Activated T-helper 17 cell treated with anti-CD3 and anti-CD28 coated beads, Interleukin-2, amount 50 U/mL, for 72 hours (primary cell): Measurements from ENCODE around the gene FAM193B. TPM values are rescaled to one million over a fixed set of nuclear protein-coding genes. Genes with fewer than 3 reads are reported as not detected.

ENCODE experiments used
- ATAC-seq: fragments of 150-1000 bp; cut with Tn5 transposase; replicated peaks from 2 replicates; pipeline ENCODE4 v1.10.0; 2021; ENCODE audit warnings: mild to moderate bottlenecking, moderate library complexity
- H3K27ac Mint-ChIP-seq: one replicate; pipeline ENCODE4 v1.8.0; 2022; ENCODE audit warnings: mixed read lengths
- H3K27me3 Mint-ChIP-seq: one replicate; pipeline ENCODE4 v1.8.0; 2022; ENCODE audit warnings: mixed read lengths
- H3K36me3 Mint-ChIP-seq: one replicate; pipeline ENCODE4 v1.8.0; 2022; ENCODE audit warnings: low read depth, mild to moderate bottlenecking, mixed read lengths
- H3K4me1 Mint-ChIP-seq: one replicate; pipeline ENCODE4 v1.8.0; 2022; ENCODE audit warnings: mixed read lengths
- H3K4me3 Mint-ChIP-seq: one replicate; pipeline ENCODE4 v1.8.0; 2022; ENCODE audit warnings: mild to moderate bottlenecking, mixed read lengths
- H3K9me3 Mint-ChIP-seq: one replicate; pipeline ENCODE4 v1.8.0; 2022; ENCODE audit warnings: mixed read lengths
- total RNA-seq, 2 donors: library from RNA; stranded (reverse); gene quantifications; one replicate each; pipeline ENCODE4 v1.2.3, GENCODE V29; 2022

The FAM193B gene
- total RNA-seq, 2 donors from 2014 or later = 67.5 to 72.3 TPM

- no peak overlapping the region for H3K4me3 Mint-ChIP-seq
- no peak overlapping the region for H3K27ac Mint-ChIP-seq
- H3K9me3 Mint-ChIP-seq = no peaks in the 10 kb centered on the region
- no peaks in the 10 kb centered on the region for H3K27me3 Mint-ChIP-seq
- H3K36me3 Mint-ChIP-seq = peaks cover 44% of the 10 kb centered on the region
- peaks cover 4% of the 10 kb centered on the region for H3K4me1 Mint-ChIP-seq
- ATAC-seq = no peak
Measured at GRCh38 chr5:177509991-177510566, 44.3 kb downstream of the FAM193B start.

GRCh38 chr5:177509381-177509951, 44.9 kb downstream of the FAM193B start, which contains the start of gene DOK3:
TSS of gene DOK3 (minus strand) at chr5:177509826. CDS start at chr5:177509540, 286 bp downstream.
- no peaks in the 10 kb centered on the region for H3K9me3 Mint-ChIP-seq
- no peaks in the 10 kb centered on the region for H3K27me3 Mint-ChIP-seq
- H3K36me3 Mint-ChIP-seq = peaks cover 38% of the 10 kb centered on the region
- no peak within 1 kb of the TSS for H3K27ac Mint-ChIP-seq
- peaks cover 4% of the 10 kb centered on the region for H3K4me1 Mint-ChIP-seq
- ATAC-seq = no peak
- no peak within 1 kb of the TSS for H3K4me3 Mint-ChIP-seq

- Mint-ChIP-seq H3K4me3 (no peak overlapping the region), H3K27me3 (no peaks in the 10 kb centered on the region), H3K9me3 (no peaks in the 10 kb centered on the region), H3K36me3 (peaks cover 32% of the 10 kb centered on the region), H3K27ac (no peak overlapping the region), H3K4me1 (peaks cover 1% of the 10 kb centered on the region)
- ATAC-seq = no peak
Measured at GRCh38 chr5:177508837-177509236, 45.5 kb downstream of the FAM193B start.

- Mint-ChIP-seq H3K4me3 (no peak overlapping the region), H3K27me3 (no peaks in the 10 kb centered on the region), H3K9me3 (no peaks in the 10 kb centered on the region), H3K27ac (no peak overlapping the region), H3K4me1 (no peaks in the 10 kb centered on the region), H3K36me3 (peaks cover 26% of the 10 kb centered on the region)
- no peak for ATAC-seq
Measured at GRCh38 chr5:177508221-177508611, 46.1 kb downstream of the FAM193B start.

GRCh38 chr5:177507596-177508220, 46.7 kb downstream of the FAM193B start:
- Mint-ChIP-seq H3K27me3 (no peaks in the 10 kb centered on the region), H3K4me1 (no peaks in the 10 kb centered on the region), H3K27ac (peak overlapping the region; percentile 25), H3K36me3 (peaks cover 21% of the 10 kb centered on the region), H3K4me3 (no peak overlapping the region), H3K9me3 (no peaks in the 10 kb centered on the region)
- no peak for ATAC-seq

GRCh38 chr5:177507165-177507564, 47.2 kb downstream of the FAM193B start:
- Mint-ChIP-seq H3K9me3 (no peaks in the 10 kb centered on the region), H3K27me3 (no peaks in the 10 kb centered on the region), H3K27ac (peak overlapping the region; percentile 25), H3K4me3 (no peak overlapping the region), H3K4me1 (no peaks in the 10 kb centered on the region), H3K36me3 (peaks cover 15% of the 10 kb centered on the region)
- no peak for ATAC-seq

GRCh38 chr5:177505075-177505474, 49.3 kb downstream of the FAM193B start:
- no peaks in the 10 kb centered on the region for H3K9me3 Mint-ChIP-seq
- H3K4me3 Mint-ChIP-seq = no peak overlapping the region
- H3K4me1 Mint-ChIP-seq = no peaks in the 10 kb centered on the region
- no peaks in the 10 kb centered on the region for H3K27me3 Mint-ChIP-seq
- no peak overlapping the region for H3K27ac Mint-ChIP-seq
- H3K36me3 Mint-ChIP-seq = no peaks in the 10 kb centered on the region
- ATAC-seq = no peak

GRCh38 chr5:177504086-177505056, 50.0 kb downstream of the FAM193B start:
- Mint-ChIP-seq H3K9me3 (no peaks in the 10 kb centered on the region), H3K27me3 (no peaks in the 10 kb centered on the region), H3K4me1 (no peaks in the 10 kb centered on the region), H3K4me3 (no peak overlapping the region), H3K36me3 (no peaks in the 10 kb centered on the region), H3K27ac (no peak overlapping the region)
- no peak for ATAC-seq

- H3K9me3 Mint-ChIP-seq = no peaks in the 10 kb centered on the region
- H3K4me3 Mint-ChIP-seq = no peak overlapping the region
- H3K27ac Mint-ChIP-seq = no peak overlapping the region
- H3K4me1 Mint-ChIP-seq = peaks cover 5% of the 10 kb centered on the region
- no peaks in the 10 kb centered on the region for H3K27me3 Mint-ChIP-seq
- no peak for ATAC-seq
- H3K36me3 Mint-ChIP-seq = no peaks in the 10 kb centered on the region
Measured at GRCh38 chr5:177503351-177504085, 50.8 kb downstream of the FAM193B start.

- Mint-ChIP-seq H3K4me1 (peaks cover 8% of the 10 kb centered on the region), H3K9me3 (no peaks in the 10 kb centered on the region), H3K36me3 (no peaks in the 10 kb centered on the region), H3K27me3 (no peaks in the 10 kb centered on the region), H3K4me3 (no peak overlapping the region), H3K27ac (no peak overlapping the region)
- ATAC-seq = no peak
Measured at GRCh38 chr5:177502886-177503285, 51.5 kb downstream of the FAM193B start.

GRCh38 chr5:177501874-177502678, 52.3 kb downstream of the FAM193B start:
- no peak overlapping the region for H3K4me3 Mint-ChIP-seq
- H3K9me3 Mint-ChIP-seq = no peaks in the 10 kb centered on the region
- no peak for ATAC-seq
- H3K27ac Mint-ChIP-seq = no peak overlapping the region
- no peaks in the 10 kb centered on the region for H3K36me3 Mint-ChIP-seq
- H3K4me1 Mint-ChIP-seq = peaks cover 8% of the 10 kb centered on the region
- H3K27me3 Mint-ChIP-seq = no peaks in the 10 kb centered on the region

- ATAC-seq = peak; percentile 33
- peak overlapping the region; percentile 2 for H3K27ac Mint-ChIP-seq
- H3K4me3 Mint-ChIP-seq = no peak overlapping the region
- no peaks in the 10 kb centered on the region for H3K36me3 Mint-ChIP-seq
- no peaks in the 10 kb centered on the region for H3K27me3 Mint-ChIP-seq
- no peaks in the 10 kb centered on the region for H3K9me3 Mint-ChIP-seq
- H3K4me1 Mint-ChIP-seq = peaks cover 8% of the 10 kb centered on the region
Measured at GRCh38 chr5:177500685-177501522, 53.5 kb downstream of the FAM193B start.

- no peaks in the 10 kb centered on the region for H3K36me3 Mint-ChIP-seq
- H3K4me1 Mint-ChIP-seq = peaks cover 8% of the 10 kb centered on the region
- H3K4me3 Mint-ChIP-seq = no peak overlapping the region
- ATAC-seq = no peak
- no peaks in the 10 kb centered on the region for H3K9me3 Mint-ChIP-seq
- no peaks in the 10 kb centered on the region for H3K27me3 Mint-ChIP-seq
- H3K27ac Mint-ChIP-seq = no peak overlapping the region
Measured at GRCh38 chr5:177499842-177500241, 54.5 kb downstream of the FAM193B start.
